IPS-18a (cell line): ENCODE data around the gene TMC6.
"Not testable (repeated sequence)": the region's sequence is repeated elsewhere in the genome, so short reads cannot be mapped to it uniquely, and the experiment has no call there.

Experiments used
- H3K27ac ChIP-seq: one replicate; pipeline ENCODE4 v1.5.1; 2013; ENCODE audit warnings: low read length
- H3K27me3 ChIP-seq: one replicate; pipeline ENCODE4 v1.6.1; 2013; ENCODE audit warnings: mild to moderate bottlenecking, low read length; ENCODE audit not compliant: control insufficient read depth, insufficient read depth
- H3K36me3 ChIP-seq: one replicate; pipeline ENCODE4 v1.6.1; 2013; ENCODE audit warnings: low read depth, low read length; ENCODE audit not compliant: control insufficient read depth
- H3K4me1 ChIP-seq: one replicate; pipeline ENCODE4 v1.6.1; 2013; ENCODE audit warnings: low read depth, low read length; ENCODE audit not compliant: control insufficient read depth
- H3K4me3 ChIP-seq: one replicate; pipeline ENCODE4 v1.5.1; 2013; ENCODE audit warnings: low read length
- H3K9ac ChIP-seq: one replicate; pipeline ENCODE4 v1.6.1; 2013; ENCODE audit warnings: mild to moderate bottlenecking, low read length, moderate library complexity
- H3K9me3 ChIP-seq: one replicate; pipeline ENCODE4 v1.6.1; 2013; ENCODE audit warnings: low read depth, low read length; ENCODE audit not compliant: control insufficient read depth

TMC6 gene

GRCh38 chr17:78123258-78123929, 5.2 kb downstream of the TMC6 start:
- no peak overlapping the region for H3K27ac ChIP-seq
- H3K4me1 ChIP-seq: peaks cover 6% of the 10 kb centered on the region
- no peak overlapping the region for H3K4me3 ChIP-seq
- H3K9ac ChIP-seq: no peak overlapping the region
- no peaks in the 10 kb centered on the region for H3K27me3 ChIP-seq
- no peaks in the 10 kb centered on the region for H3K9me3 ChIP-seq
- peaks cover 13% of the 10 kb centered on the region for H3K36me3 ChIP-seq

- Histone ChIP-seq H3K27ac (no peak overlapping the region), H3K36me3 (peaks cover 13% of the 10 kb centered on the region), H3K9me3 (no peaks in the 10 kb centered on the region), H3K4me3 (no peak overlapping the region), H3K27me3 (no peaks in the 10 kb centered on the region), H3K4me1 (peaks cover 6% of the 10 kb centered on the region), H3K9ac (no peak overlapping the region)
These were observed 5.7 kb downstream of the TMC6 start for GRCh38 chr17:78122931-78123249.

- H3K4me3 ChIP-seq: no peak overlapping the region
- H3K9ac ChIP-seq: no peak overlapping the region
- H3K27ac ChIP-seq: no peak overlapping the region
- H3K4me1 ChIP-seq: peaks cover 6% of the 10 kb centered on the region
- H3K27me3 ChIP-seq: no peaks in the 10 kb centered on the region
- H3K36me3 ChIP-seq: peaks cover 13% of the 10 kb centered on the region
- no peaks in the 10 kb centered on the region for H3K9me3 ChIP-seq
These were observed 6.2 kb downstream of the TMC6 start for GRCh38 chr17:78122216-78122930.

GRCh38 chr17:78121801-78122215, 6.7 kb downstream of the TMC6 start:
- Histone ChIP-seq H3K9ac (no peak overlapping the region), H3K27ac (no peak overlapping the region), H3K27me3 (no peaks in the 10 kb centered on the region), H3K9me3 (no peaks in the 10 kb centered on the region), H3K4me1 (peaks cover under 1% of the 10 kb centered on the region), H3K36me3 (peaks cover 13% of the 10 kb centered on the region), H3K4me3 (no peak overlapping the region)

- no peak overlapping the region for H3K9ac ChIP-seq
- peaks cover 13% of the 10 kb centered on the region for H3K36me3 ChIP-seq
- no peak overlapping the region for H3K4me3 ChIP-seq
- H3K27ac ChIP-seq: no peak overlapping the region
- H3K9me3 ChIP-seq: no peaks in the 10 kb centered on the region
- H3K27me3 ChIP-seq: no peaks in the 10 kb centered on the region
- H3K4me1 ChIP-seq: no peaks in the 10 kb centered on the region
These were observed 7.4 kb downstream of the TMC6 start for GRCh38 chr17:78120971-78121800.

- no peaks in the 10 kb centered on the region for H3K9me3 ChIP-seq
- no peak overlapping the region for H3K27ac ChIP-seq
- peaks cover 13% of the 10 kb centered on the region for H3K36me3 ChIP-seq
- no peaks in the 10 kb centered on the region for H3K4me1 ChIP-seq
- no peaks in the 10 kb centered on the region for H3K27me3 ChIP-seq
- no peak overlapping the region for H3K4me3 ChIP-seq
- no peak overlapping the region for H3K9ac ChIP-seq
These were observed 8.0 kb downstream of the TMC6 start for GRCh38 chr17:78120537-78120936.

- Histone ChIP-seq H3K27me3 (no peaks in the 10 kb centered on the region), H3K36me3 (peaks cover 10% of the 10 kb centered on the region), H3K4me1 (no peaks in the 10 kb centered on the region), H3K4me3 (no peak overlapping the region), H3K27ac (no peak overlapping the region), H3K9ac (no peak overlapping the region), H3K9me3 (no peaks in the 10 kb centered on the region)
These were observed 9.7 kb downstream of the TMC6 start for GRCh38 chr17:78118801-78119241.

- Histone ChIP-seq H3K4me3 (no peak overlapping the region), H3K27me3 (no peaks in the 10 kb centered on the region), H3K36me3 (no peaks in the 10 kb centered on the region), H3K4me1 (no peaks in the 10 kb centered on the region), H3K9me3 (no peaks in the 10 kb centered on the region), H3K9ac (no peak overlapping the region), H3K27ac (no peak overlapping the region)
These were observed 11.3 kb downstream of the TMC6 start for GRCh38 chr17:78117027-78117981.

GRCh38 chr17:78116411-78116810, 12.1 kb downstream of the TMC6 start:
- H3K4me1 ChIP-seq: no peaks in the 10 kb centered on the region
- no peak overlapping the region for H3K27ac ChIP-seq
- no peak overlapping the region for H3K4me3 ChIP-seq
- H3K27me3 ChIP-seq: no peaks in the 10 kb centered on the region
- H3K36me3 ChIP-seq: no peaks in the 10 kb centered on the region
- H3K9ac ChIP-seq: no peak overlapping the region
- H3K9me3 ChIP-seq: no peaks in the 10 kb centered on the region

GRCh38 chr17:78115803-78116202, 12.8 kb downstream of the TMC6 start:
- not testable (repeated sequence) for H3K4me3 ChIP-seq, H3K4me1 ChIP-seq, H3K27me3 ChIP-seq, H3K9ac ChIP-seq, H3K9me3 ChIP-seq, H3K36me3 ChIP-seq, H3K27ac ChIP-seq
